GM10248 (cell line): ENCODE measurements around the gene DAZAP1.

Experiments used
- CTCF ChIA-PET: fragments of 300-600 bp; sonication (Branson Sonifier 250); formaldehyde crosslinking; extraction: SDS; loops from one replicate; lab custom pipeline; 2021; ENCODE audit warnings: antibody characterized with exemption; lab: Yijun Ruan, JAX
- POLR2A ChIA-PET: fragments of 350-650 bp; sonication (Branson Sonifier 250); formaldehyde crosslinking; extraction: SDS; loops from one replicate; lab custom pipeline; 2020; ENCODE audit warnings: antibody characterized with exemption; lab: Yijun Ruan, JAX
- DNase-seq: peaks from one replicate; pipeline ENCODE4 v3.0.0; 2012; ENCODE audit errors: extremely low spot score
- CTCF ChIP-seq: IDR thresholded peaks from 2 replicates; pipeline ENCODE4 v1.5.1; 2012; ENCODE audit warnings: mild to moderate bottlenecking, low read depth; ENCODE audit errors: extremely low read depth, missing control alignments, control extremely low read depth

Gene DAZAP1

GRCh38 chr19:1392939-1393530 lies 14.4 kb upstream of the DAZAP1 start:
- ChIA-PET CTCF (no interaction called here), POLR2A (no interaction called here)
- TF ChIP-seq CTCF = no peak
- no peak for DNase-seq

GRCh38 chr19:1393841-1394240 lies 13.5 kb upstream of the DAZAP1 start:
- CTCF ChIA-PET = no interaction called here
- no peak for DNase-seq
- no peak for TF ChIP-seq CTCF
- POLR2A ChIA-PET = interaction anchor here (1.6 kb wide), 1 partner anchor 125 kb away, joined by 4 read pairs; no protein-coding TSS in a partner anchor

GRCh38 chr19:1394252-1395193 lies 12.9 kb upstream of the DAZAP1 start:
- ChIA-PET CTCF (no interaction called here), POLR2A (interaction anchor here (1.6 kb wide), 1 partner anchor 126 kb away, joined by 4 read pairs; no protein-coding TSS in a partner anchor)
- no peak for TF ChIP-seq CTCF
- DNase-seq = no peak

- ChIA-PET POLR2A (interaction anchor here (1.4 to 1.6 kb wide), 2 partner anchors 126 to 127 kb away, joined by 4 read pairs; partner anchors contain the start of gene CIRBP), CTCF (no interaction called here)
- TF ChIP-seq CTCF = no peak
- no peak for DNase-seq
These were observed 12.0 kb upstream of the DAZAP1 start for GRCh38 chr19:1395194-1396018.

GRCh38 chr19:1396019-1396767 lies 11.2 kb upstream of the DAZAP1 start:
- no peak for DNase-seq
- no peak for TF ChIP-seq CTCF
- POLR2A ChIA-PET = interaction anchor here (1.4 kb wide), 1 partner anchor 127 kb away, joined by 4 read pairs; the partner anchor contains the start of gene CIRBP
- CTCF ChIA-PET = no interaction called here
